SK-N-SH (cell line): ENCODE data around the gene KRT33A.

ENCODE experiments used
- CTCF ChIP-seq: fragments of 200-600 bp; sonication (generic); IDR thresholded peaks from 2 replicates; pipeline ENCODE4 v1.6.1; 2017; ENCODE audit warnings: antibody characterized with exemption, mild to moderate bottlenecking, moderate library complexity
- EP300 ChIP-seq, 2 experiments: IDR thresholded peaks; 2 replicates each; pipeline versions ENCODE4 v1.4.0 to v1.6.1; 2012; ENCODE audit warnings: borderline replicate concordance in 1 of 2, low read depth in 1 of 2, low read length in 1 of 2
- EZH2phosphoT487 ChIP-seq: fragments of 200-600 bp; sonication (generic); IDR thresholded peaks from 2 replicates; pipeline ENCODE4 v1.6.1; 2017; ENCODE audit warnings: low read depth, mixed run types, mild to moderate bottlenecking, antibody characterized with exemption, moderate library complexity, borderline replicate concordance
- GABPA ChIP-seq: IDR thresholded peaks from 2 replicates; pipeline ENCODE4 v1.4.0; 2012; ENCODE audit warnings: low read depth, mild to moderate bottlenecking
- JUND ChIP-seq: IDR thresholded peaks from 2 replicates; pipeline ENCODE4 v1.4.0; 2012
- NFIC ChIP-seq: IDR thresholded peaks from 2 replicates; pipeline ENCODE4 v1.4.0; 2012; ENCODE audit warnings: borderline replicate concordance
- POLR2AphosphoS5 ChIP-seq: IDR thresholded peaks from 2 replicates; pipeline ENCODE4 v1.6.1; 2012; ENCODE audit warnings: low read depth, low read length
- REST ChIP-seq: IDR thresholded peaks from 2 replicates; pipeline ENCODE4 v1.6.1; 2012; ENCODE audit warnings: mild to moderate bottlenecking, low read depth, low read length, moderate library complexity
- RFX5 ChIP-seq: IDR thresholded peaks from 2 replicates; pipeline ENCODE4 v1.6.1; 2012; ENCODE audit warnings: mild to moderate bottlenecking, improper control_type of control experiment, low read length
- TAF1 ChIP-seq: IDR thresholded peaks from 2 replicates; pipeline ENCODE4 v1.6.1; 2012; ENCODE audit warnings: low read depth, mild to moderate bottlenecking, low read length, moderate library complexity, borderline replicate concordance
- YY1 ChIP-seq: IDR thresholded peaks from 2 replicates; pipeline ENCODE4 v1.4.0; 2012; ENCODE audit warnings: low read depth, mild to moderate bottlenecking

- no peak for TF ChIP-seq CTCF
- TF ChIP-seq RFX5, result no peak
- TF ChIP-seq EP300 (IDR thresholded peaks at IDR 0.05; ENCODE audit: borderline replicate concordance in 1 of 2, low read depth in 1 of 2, low read length in 1 of 2), result no peak
- TF ChIP-seq GABPA, result no peak
- no peak for TF ChIP-seq TAF1
- no peak for TF ChIP-seq YY1
- no peak for TF ChIP-seq REST
- TF ChIP-seq EZH2phosphoT487, result no peak
- no peak for TF ChIP-seq JUND
- TF ChIP-seq NFIC, result no peak
- no peak for TF ChIP-seq POLR2AphosphoS5
Observed at GRCh38 chr17:41298458-41299135, 52.0 kb downstream of the KRT33A start.
